H7 (cell line): ENCODE data around the gene GALK2. TPM values are rescaled to one million over a fixed set of nuclear protein-coding genes. Genes with fewer than 3 reads are reported as not detected.

Source experiments
- DNase-seq: peaks from one replicate; pipeline ENCODE4 v3.0.0; 2012
- H3K27me3 ChIP-seq: 2 replicates; pipeline ENCODE4 v1.6.0; 2011; ENCODE audit warnings: mild to moderate bottlenecking, low read length; ENCODE audit not compliant: control insufficient read depth, insufficient read depth
- H3K36me3 ChIP-seq: replicated peaks from 2 replicates; pipeline ENCODE4 v1.5.1; 2011; ENCODE audit warnings: low read length; ENCODE audit not compliant: control insufficient read depth, insufficient read depth
- H3K4me3 ChIP-seq: 2 replicates; pipeline ENCODE4 v1.5.1; 2011; ENCODE audit warnings: low read depth, mild to moderate bottlenecking, control low read depth, low read length, moderate library complexity; ENCODE audit not compliant: insufficient read depth
- total RNA-seq: library from RNA; depleted of rRNA; stranded (reverse); fragments of >200 nt; shearing (Covaris generic); gene quantifications from 2 replicates; pipeline ENCODE4 v1.2.3, GENCODE V29; 2014; rRNA removed

Gene GALK2
- total RNA-seq: 19.8 and 28.1 TPM in 2 replicates

- Histone ChIP-seq H3K4me3 (peak within 1 kb of the TSS; percentile 58), H3K27me3 (no peaks in the 10 kb centered on the region), H3K36me3 (no peaks in the 10 kb centered on the region)
- DNase-seq: peak; percentile 80
Measured at GRCh38 chr15:49169880-49170597, at the start of gene GALK2. Gene GALK2, plus strand, starts transcription at chr15:49170247. Its CDS starts 76 bp downstream, at chr15:49170323.

- H3K4me3 ChIP-seq: no peak overlapping the region
- no peak for DNase-seq
- H3K27me3 ChIP-seq: no peaks in the 10 kb centered on the region
- H3K36me3 ChIP-seq: no peaks in the 10 kb centered on the region
Measured at GRCh38 chr15:49120832-49121231, 49.2 kb upstream of the GALK2 start.

GRCh38 chr15:49121901-49122300 is 48.1 kb upstream of the GALK2 start:
- no peaks in the 10 kb centered on the region for H3K27me3 ChIP-seq

DNA sequence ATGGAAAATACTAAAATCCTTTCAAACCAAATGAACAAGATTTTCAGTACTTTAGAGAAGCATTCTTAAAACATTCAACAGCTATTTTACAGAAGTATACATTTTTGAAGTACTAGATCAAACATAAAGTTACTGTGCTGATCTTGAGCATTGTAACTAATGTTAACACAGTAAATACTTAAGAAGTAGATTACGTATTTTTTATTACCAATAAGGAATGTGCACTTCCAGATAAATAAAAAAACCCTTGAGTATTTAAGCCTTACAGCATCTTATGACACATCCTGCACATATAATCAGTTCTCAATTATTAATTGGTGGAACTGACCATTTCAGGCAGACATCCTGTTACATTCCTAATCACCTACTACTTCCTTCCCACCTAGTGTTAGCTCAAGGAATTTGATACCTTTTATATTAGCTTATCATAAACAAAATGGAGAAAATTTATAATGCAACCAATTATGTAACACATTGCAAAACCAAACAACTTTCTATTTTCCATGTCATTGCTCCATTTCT is 47.4 kb upstream of the GALK2 start:
- Histone ChIP-seq H3K27me3 (no peaks in the 10 kb centered on the region), H3K4me3 (no peak overlapping the region), H3K36me3 (peaks cover 2% of the 10 kb centered on the region)
- DNase-seq: no peak

More at GRCh38 chr15:49121901-49122300, 48.1 kb upstream of the GALK2 start:
- no peak for DNase-seq
- Histone ChIP-seq H3K36me3 (no peaks in the 10 kb centered on the region; the same call in 1 of the 2 replicates), H3K4me3 (no peak overlapping the region)

GRCh38 chr15:49124371-49124770 is 45.7 kb upstream of the GALK2 start:
- peaks cover 2% of the 10 kb centered on the region for H3K36me3 ChIP-seq
- DNase-seq: no peak
- H3K4me3 ChIP-seq: no peak overlapping the region
- no peaks in the 10 kb centered on the region for H3K27me3 ChIP-seq

DNA sequence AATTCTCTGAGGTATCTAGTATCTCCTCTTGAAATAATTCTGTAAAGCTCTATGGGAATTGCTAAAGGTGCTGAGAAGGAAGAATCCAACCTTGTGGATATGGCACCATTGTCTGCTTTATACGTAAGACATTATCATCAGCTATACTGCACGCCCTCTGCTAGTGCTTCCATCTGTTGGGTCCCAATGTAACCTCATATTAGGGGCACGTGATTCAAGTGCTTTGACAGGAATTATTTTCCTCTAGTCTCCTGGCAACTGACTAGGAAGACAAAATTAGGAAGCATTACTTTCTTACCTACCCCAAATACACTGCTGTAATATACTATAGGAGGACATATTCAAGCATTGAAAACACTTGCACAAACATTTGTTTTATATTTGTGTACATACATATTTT is 38.6 kb upstream of the GALK2 start:
- Histone ChIP-seq H3K27me3 (no peaks in the 10 kb centered on the region), H3K36me3 (peaks cover 8% of the 10 kb centered on the region), H3K4me3 (no peak overlapping the region)
- no peak for DNase-seq

- Histone ChIP-seq H3K27me3 (no peaks in the 10 kb centered on the region), H3K4me3 (no peak overlapping the region), H3K36me3 (peaks cover 5% of the 10 kb centered on the region)
- no peak for DNase-seq
Measured at GRCh38 chr15:49134683-49135341, 35.2 kb upstream of the GALK2 start.

- no peak overlapping the region for H3K4me3 ChIP-seq
- H3K36me3 ChIP-seq: peaks cover 5% of the 10 kb centered on the region
- no peak for DNase-seq
- H3K27me3 ChIP-seq: no peaks in the 10 kb centered on the region
Measured at GRCh38 chr15:49135342-49135857, 34.6 kb upstream of the GALK2 start.

- H3K4me3 ChIP-seq: no peak overlapping the region
- H3K27me3 ChIP-seq: no peaks in the 10 kb centered on the region
- no peak for DNase-seq
- H3K36me3 ChIP-seq: peaks cover 3% of the 10 kb centered on the region
Measured at GRCh38 chr15:49135911-49136310, 34.1 kb upstream of the GALK2 start.

DNA sequence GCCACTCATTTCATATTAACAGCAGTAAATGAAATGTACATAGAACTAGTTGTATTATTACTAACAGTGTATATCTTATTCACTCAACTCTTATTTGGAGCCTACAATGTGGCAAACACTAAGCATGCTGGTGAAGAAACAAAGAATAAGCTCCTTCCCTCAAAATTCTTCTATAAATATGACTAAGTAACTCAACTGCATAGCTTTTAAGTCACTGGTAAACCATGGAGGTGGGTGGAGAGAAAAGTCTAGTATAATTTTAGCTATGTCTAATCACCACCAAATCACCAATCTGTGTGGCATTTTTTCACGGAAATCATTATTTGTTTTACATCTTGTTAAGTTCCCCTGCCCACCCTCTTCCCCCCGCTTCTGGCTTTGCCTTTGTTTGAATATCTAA is 32.2 kb upstream of the GALK2 start:
- no peak for DNase-seq
- Histone ChIP-seq H3K27me3 (no peaks in the 10 kb centered on the region), H3K4me3 (no peak overlapping the region), H3K36me3 (peaks cover 10% of the 10 kb centered on the region)

DNA sequence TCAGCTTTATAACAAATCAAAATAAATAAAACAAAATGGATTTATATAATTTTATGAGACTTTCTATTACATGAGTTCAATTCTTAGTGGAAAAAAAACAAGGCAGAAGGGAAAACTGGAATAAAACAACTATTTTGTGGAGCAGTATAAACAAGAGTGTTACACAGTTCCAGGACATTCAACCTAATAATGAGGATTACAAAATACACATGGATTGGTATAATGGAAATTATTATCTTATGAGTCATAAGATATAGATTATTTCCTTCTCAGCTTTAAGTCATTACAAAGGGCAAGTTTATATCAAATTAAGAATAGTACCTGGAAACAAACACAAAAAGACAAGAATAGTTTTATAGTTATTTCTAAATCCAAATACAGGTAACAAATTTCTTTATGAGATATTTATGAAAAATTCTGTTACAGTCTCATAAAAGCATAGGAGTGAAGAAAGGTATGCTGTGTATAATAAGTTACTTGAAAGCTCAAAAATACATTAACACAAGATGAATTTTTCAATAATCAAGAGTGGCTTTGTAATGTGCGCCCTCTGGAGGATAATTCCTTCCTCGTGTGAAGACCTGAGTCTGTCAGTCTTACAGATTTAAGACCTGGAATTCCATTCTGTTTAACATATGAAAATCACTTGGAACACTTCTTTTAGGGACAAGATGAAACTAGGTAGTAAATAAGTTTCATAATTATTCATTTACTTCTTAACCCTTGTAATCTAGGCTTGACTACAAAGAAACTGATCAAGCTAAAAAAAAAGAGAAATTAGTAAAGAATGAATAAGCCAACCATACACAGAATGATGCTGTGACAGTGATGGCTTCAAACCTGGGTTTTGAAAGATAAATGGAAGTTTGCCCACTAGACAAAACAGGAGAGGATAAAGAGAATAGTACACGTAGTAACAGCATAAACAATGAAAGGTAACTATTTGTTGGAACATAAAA is 24.1 kb upstream of the GALK2 start:
- H3K4me3 ChIP-seq: no peak overlapping the region
- no peaks in the 10 kb centered on the region for H3K27me3 ChIP-seq
- H3K36me3 ChIP-seq: peaks cover 13% of the 10 kb centered on the region
- DNase-seq: peak; percentile 13

- no peak overlapping the region for H3K4me3 ChIP-seq
Measured at GRCh38 chr15:49148298-49148697, 21.7 kb upstream of the GALK2 start.

GRCh38 chr15:49148727-49149126 is 21.3 kb upstream of the GALK2 start:
- H3K4me3 ChIP-seq: no peak overlapping the region
- no peaks in the 10 kb centered on the region for H3K27me3 ChIP-seq
- no peak for DNase-seq
- no peaks in the 10 kb centered on the region; the same call in 1 of the 2 replicates for H3K36me3 ChIP-seq

More at GRCh38 chr15:49148298-49148697, 21.7 kb upstream of the GALK2 start:
- Histone ChIP-seq H3K36me3 (peaks cover 2% of the 10 kb centered on the region; the same call in 1 of the 2 replicates), H3K27me3 (no peaks in the 10 kb centered on the region)
- DNase-seq: no peak

DNA sequence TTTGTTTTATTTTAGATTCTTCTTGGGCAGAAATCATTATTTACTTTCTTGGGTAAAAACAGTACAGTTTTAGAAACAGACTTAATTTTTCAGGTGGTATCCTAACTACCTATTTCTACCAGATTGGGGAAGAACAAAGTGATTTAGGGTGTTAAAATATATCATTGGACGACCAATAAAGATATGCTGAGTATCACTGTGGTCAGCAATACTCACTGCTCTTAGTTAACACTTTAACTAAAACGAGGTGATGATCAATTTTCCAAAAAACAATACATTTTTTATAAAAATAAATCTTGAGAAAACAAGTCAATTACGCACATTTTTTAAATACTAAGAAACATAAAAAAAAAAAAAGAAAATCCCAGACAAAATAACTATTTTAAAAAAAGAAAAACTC is 18.2 kb upstream of the GALK2 start:
- H3K36me3 ChIP-seq: no peaks in the 10 kb centered on the region
- DNase-seq: no peak
- H3K27me3 ChIP-seq: no peaks in the 10 kb centered on the region
- H3K4me3 ChIP-seq: no peak overlapping the region
